Mesenchymal stem cell (in vitro differentiated cells and primary cell): ENCODE results near the gene NMT2. TPM values are rescaled to one million over a fixed set of nuclear protein-coding genes. Genes with fewer than 3 reads are reported as not detected.
A peak's percentile ranks its signal among the peaks of the same experiment; 100 is the strongest.

Experiments used
- DNase-seq: peaks from one replicate; pipeline ENCODE4 v3.0.0-alpha.2; 2013
- H2AFZ ChIP-seq: one replicate; pipeline ENCODE4 v1.6.1; 2013; ENCODE audit warnings: low read depth, mild to moderate bottlenecking, control low read depth, inconsistent platforms, low read length, moderate library complexity
- H2AK5ac ChIP-seq: 2 replicates; pipeline ENCODE4 v1.6.1; 2013; ENCODE audit warnings: low read length, moderate library complexity, mild to moderate bottlenecking, inconsistent platforms; ENCODE audit not compliant: severe bottlenecking
- H2BK120ac ChIP-seq: one replicate; pipeline ENCODE4 v1.6.1; 2013; ENCODE audit warnings: low read depth, mild to moderate bottlenecking, inconsistent platforms, low read length, moderate library complexity
- H2BK12ac ChIP-seq, 2 experiments: one replicate each; pipeline ENCODE4 v1.6.1; 2013; ENCODE audit warnings: inconsistent platforms in 2 of 2, low read length in 2 of 2, mild to moderate bottlenecking in 2 of 2, moderate library complexity in 2 of 2, control low read depth in 1 of 2
- H2BK15ac ChIP-seq: one replicate; pipeline ENCODE4 v1.6.1; 2013; ENCODE audit warnings: mild to moderate bottlenecking, low read depth, inconsistent platforms; ENCODE audit not compliant: poor library complexity, severe bottlenecking
- H2BK5ac ChIP-seq: 2 replicates; pipeline ENCODE4 v1.6.1; 2013; ENCODE audit warnings: low read depth, mild to moderate bottlenecking, low read length, control low read depth, inconsistent platforms; ENCODE audit not compliant: poor library complexity, severe bottlenecking
- H3K14ac ChIP-seq, 2 experiments: one replicate each; pipeline ENCODE4 v1.6.1; 2013; ENCODE audit warnings: inconsistent platforms in 2 of 2, low read length in 2 of 2, control low read depth in 1 of 2, mild to moderate bottlenecking in 1 of 2, moderate library complexity in 1 of 2
- H3K18ac ChIP-seq, 2 experiments: one replicate each; pipeline ENCODE4 v1.6.1; 2013; ENCODE audit warnings: inconsistent platforms in 2 of 2, low read length in 2 of 2, control low read depth in 1 of 2, low read depth in 1 of 2, mild to moderate bottlenecking in 1 of 2
- H3K23ac ChIP-seq, 2 experiments: one replicate each; pipeline ENCODE4 v1.6.1; 2013; ENCODE audit warnings: inconsistent platforms in 2 of 2, low read length in 2 of 2, mild to moderate bottlenecking in 2 of 2, moderate library complexity in 2 of 2, control low read depth in 1 of 2
- H3K27ac ChIP-seq: 2 replicates; pipeline ENCODE4 v1.5.1; 2013; ENCODE audit warnings: mild to moderate bottlenecking, moderate library complexity, low read length, control low read depth, inconsistent platforms; ENCODE audit not compliant: poor library complexity, severe bottlenecking
- H3K27me3 ChIP-seq, 2 experiments: 2 replicates each; pipeline versions ENCODE4 v1.6.1 to v1.7.0; 2013; ENCODE audit warnings: low read length in 2 of 2, mild to moderate bottlenecking in 2 of 2, moderate library complexity in 2 of 2, control low read depth in 1 of 2, inconsistent platforms in 1 of 2; ENCODE audit not compliant: control insufficient read depth in 1 of 2, insufficient read depth in 1 of 2
- H3K36me3 ChIP-seq, 2 experiments: 2 replicates each; pipeline versions ENCODE4 v1.6.1 to v1.7.0; 2013; ENCODE audit warnings: low read length in 2 of 2, control low read depth in 1 of 2, inconsistent platforms in 1 of 2, low read depth in 1 of 2, mild to moderate bottlenecking in 1 of 2; ENCODE audit not compliant: insufficient read depth in 2 of 2, control insufficient read depth in 1 of 2
- H3K4ac ChIP-seq, 2 experiments: one replicate each; pipeline ENCODE4 v1.6.1; 2013; ENCODE audit warnings: inconsistent platforms in 2 of 2, low read length in 2 of 2, mild to moderate bottlenecking in 2 of 2, moderate library complexity in 2 of 2, control low read depth in 1 of 2, low read depth in 1 of 2
- H3K4me1 ChIP-seq: 2 replicates; pipeline ENCODE4 v1.6.1; 2013; ENCODE audit warnings: low read depth, low read length, control low read depth; ENCODE audit not compliant: control insufficient read depth, insufficient read depth
- H3K4me2 ChIP-seq: 2 replicates; pipeline ENCODE4 v1.6.1; 2013; ENCODE audit warnings: low read length, mild to moderate bottlenecking, inconsistent platforms; ENCODE audit not compliant: poor library complexity, severe bottlenecking
- H3K4me3 ChIP-seq, 2 experiments: 2 replicates each; pipeline versions ENCODE4 v1.5.1 to v1.7.0; 2013; ENCODE audit warnings: low read length in 2 of 2, mild to moderate bottlenecking in 2 of 2, control low read depth in 1 of 2, low read depth in 1 of 2; ENCODE audit not compliant: insufficient read depth in 1 of 2
- H3K79me1 ChIP-seq: replicated peaks from 2 replicates; pipeline ENCODE4 v1.6.1; 2013; ENCODE audit warnings: mild to moderate bottlenecking, control low read depth, low read length, inconsistent platforms; ENCODE audit not compliant: poor library complexity, severe bottlenecking
- H3K9ac ChIP-seq: 2 replicates; pipeline ENCODE4 v1.7.0; 2013; ENCODE audit warnings: mild to moderate bottlenecking, low read length, moderate library complexity
- H3K9me3 ChIP-seq: 2 replicates; pipeline ENCODE4 v1.7.0; 2013; ENCODE audit warnings: mild to moderate bottlenecking, low read length; ENCODE audit not compliant: control insufficient read depth
- H4K8ac ChIP-seq: one replicate; pipeline ENCODE4 v1.6.1; 2013; ENCODE audit warnings: inconsistent platforms, mild to moderate bottlenecking, low read length, moderate library complexity
- H4K91ac ChIP-seq: one replicate; pipeline ENCODE4 v1.6.1; 2013; ENCODE audit warnings: mild to moderate bottlenecking, low read length, inconsistent platforms
- WGBS: methylation state at CpG from one replicate; pipeline ENCODE4 v1.1.7; 2013; ENCODE audit warnings: mixed read lengths; 5-methylcytosine and 5-hydroxymethylcytosine counted together
- polyA plus RNA-seq, 2 experiments: library from polyadenylated mRNA; stranded (reverse); fragments of 200-250 nt; gene quantifications; one replicate each; pipeline ENCODE4 v1.2.3, GENCODE V29; 2013

The NMT2 gene
- polyA plus RNA-seq (2013, experiment 1 of 2), result 14.5 TPM
- polyA plus RNA-seq (2013, experiment 2 of 2), result 14.9 TPM

DNA sequence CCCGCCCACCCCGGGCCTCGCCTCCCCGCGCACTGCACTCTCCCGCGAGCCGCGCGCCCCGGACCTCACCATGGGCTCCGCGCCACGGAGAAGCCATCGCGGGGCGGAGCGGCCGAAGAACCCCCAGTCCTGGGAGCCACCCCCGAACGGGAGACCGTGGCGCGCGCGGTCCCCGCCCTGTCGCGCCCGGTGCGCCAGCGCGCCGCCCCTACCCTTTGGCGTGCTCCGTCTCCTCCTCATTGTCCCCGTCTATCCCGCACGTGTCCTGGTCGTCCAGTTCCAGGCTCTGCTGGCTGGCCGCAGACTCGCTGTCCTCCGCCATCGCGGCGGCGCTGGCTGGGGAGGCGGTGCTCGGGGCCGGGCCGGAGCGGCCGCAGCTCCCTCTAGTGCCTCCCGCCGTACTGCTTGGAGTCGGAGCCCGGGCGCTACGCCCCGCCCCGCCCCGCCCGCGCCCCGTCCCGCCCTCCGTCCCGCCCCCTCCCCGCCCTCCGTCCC, at the start of gene NMT2:
Gene NMT2 (minus strand): TSS at position 403 of the 495 bp plus-strand sequence. CDS start 81 bp downstream, at position 322.
- peak; percentile 87 for DNase-seq
- peak within 1 kb of the TSS; percentile 84 for H2BK5ac ChIP-seq
- WGBS, result 0% methylated on average over 27 of the region's 70 CpGs
- H3K4me3 ChIP-seq, result peak within 1 kb of the TSS; percentile 94 to 99
- H3K27me3 ChIP-seq, result no peaks in the 10 kb centered on the region
- peak within 1 kb of the TSS; percentile 90 for H3K9ac ChIP-seq
- H3K9me3 ChIP-seq, result no peaks in the 10 kb centered on the region
- peak within 1 kb of the TSS; percentile 49 for H2BK120ac ChIP-seq
- H4K91ac ChIP-seq, result peak within 1 kb of the TSS; percentile 90
- H2AK5ac ChIP-seq, result peak within 1 kb of the TSS; percentile 9
- peak within 1 kb of the TSS; percentile 57 to 98 for H3K14ac ChIP-seq
- H3K4me1 ChIP-seq, result peaks cover 5% of the 10 kb centered on the region
- peak within 1 kb of the TSS; percentile 97 for H2AFZ ChIP-seq
- H3K18ac ChIP-seq, result peak within 1 kb of the TSS; percentile 89 to 90
- peak within 1 kb of the TSS in 1 of 2 experiments; percentile 98 for H2BK12ac ChIP-seq
- H3K23ac ChIP-seq, result peak within 1 kb of the TSS; percentile 3 to 90
- no peaks in the 10 kb centered on the region for H3K79me1 ChIP-seq
- no peaks in the 10 kb centered on the region for H3K36me3 ChIP-seq
- peak within 1 kb of the TSS; percentile 58 for H3K27ac ChIP-seq
- H2BK15ac ChIP-seq, result peak within 1 kb of the TSS; percentile 69
- peak within 1 kb of the TSS; percentile 88 for H4K8ac ChIP-seq
- peak within 1 kb of the TSS; percentile 19 to 75 for H3K4ac ChIP-seq
- H3K4me2 ChIP-seq, result peak within 1 kb of the TSS; percentile 88

DNA sequence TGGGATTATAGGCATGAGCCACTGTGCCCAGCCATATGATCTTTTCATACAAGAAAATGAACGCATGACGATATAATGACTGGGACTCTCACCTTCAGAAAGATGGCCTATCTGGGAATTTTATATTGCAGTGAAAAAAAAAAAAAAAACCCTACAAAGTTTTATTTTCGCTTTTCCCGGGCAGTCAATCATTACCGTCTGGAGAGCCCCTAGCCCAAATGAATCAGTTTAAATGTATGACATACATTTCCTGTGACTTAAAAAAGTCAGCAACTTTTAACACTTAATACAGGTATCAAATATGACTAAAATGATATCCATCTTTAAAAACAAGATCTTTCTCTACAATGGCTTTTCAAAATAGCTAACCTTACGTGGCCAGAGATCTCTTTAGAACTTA, 48.2 kb upstream of the NMT2 start:
- Histone ChIP-seq H3K79me1 (peaks cover 15% of the 10 kb centered on the region), H3K23ac (no peak overlapping the region), H2BK15ac (no peak overlapping the region), H3K27ac (no peak overlapping the region), H3K9me3 (no peaks in the 10 kb centered on the region), H4K8ac (no peak overlapping the region), H2BK5ac (no peak overlapping the region), H2AK5ac (no peak overlapping the region), H3K14ac (no peak overlapping the region), H3K27me3 (no peaks in the 10 kb centered on the region), H3K4me3 (no peak overlapping the region), H3K18ac (no peak overlapping the region), H2AFZ (no peak overlapping the region), H3K9ac (no peak overlapping the region), H4K91ac (no peak overlapping the region), H3K4me2 (no peak overlapping the region), H2BK12ac (no peak overlapping the region), H3K4ac (no peak overlapping the region), H3K36me3 (peaks cover 23 to 30% of the 10 kb centered on the region in 2 experiments), H3K4me1 (no peaks in the 10 kb centered on the region), H2BK120ac (no peak overlapping the region)
- WGBS, result 90% methylated on average over 4 of the region's 6 CpGs
- DNase-seq, result no peak

DNA sequence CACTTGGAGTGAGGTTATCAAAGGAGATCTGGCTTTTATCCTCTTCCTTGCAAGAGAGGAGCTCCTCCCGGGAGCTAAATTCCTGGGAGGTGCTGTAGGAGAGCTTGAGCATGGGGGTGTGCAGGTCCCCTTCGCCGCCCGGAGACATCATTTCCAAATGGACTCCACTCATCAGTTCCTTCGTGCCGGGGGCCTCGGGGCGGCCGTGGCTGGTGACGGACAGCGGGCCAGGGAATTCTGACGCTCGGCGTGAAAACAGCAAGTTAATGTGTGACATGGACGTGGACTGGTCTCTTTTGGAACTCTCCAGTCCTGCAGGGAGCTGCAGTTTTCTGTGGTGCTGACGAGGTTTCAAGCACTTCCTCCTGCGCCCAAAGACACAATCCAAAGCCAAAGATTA, 45.7 kb upstream of the NMT2 start:
- Histone ChIP-seq H4K91ac (no peak overlapping the region), H3K4me3 (no peak overlapping the region), H3K18ac (no peak overlapping the region), H2BK12ac (no peak overlapping the region), H3K4me2 (no peak overlapping the region), H2AK5ac (no peak overlapping the region), H3K14ac (no peak overlapping the region), H3K27me3 (no peaks in the 10 kb centered on the region), H3K27ac (no peak overlapping the region), H3K36me3 (peaks cover 23 to 34% of the 10 kb centered on the region in 2 experiments), H2BK120ac (no peak overlapping the region), H2AFZ (no peak overlapping the region), H3K23ac (no peak overlapping the region), H2BK5ac (no peak overlapping the region), H3K4ac (no peak overlapping the region), H3K79me1 (peaks cover 23% of the 10 kb centered on the region), H3K9ac (no peak overlapping the region), H3K4me1 (peaks cover 6% of the 10 kb centered on the region), H4K8ac (no peak overlapping the region), H3K9me3 (no peaks in the 10 kb centered on the region), H2BK15ac (no peak overlapping the region)
- WGBS, result 96% methylated on average over 17 of the region's 17 CpGs
- DNase-seq, result no peak

DNA sequence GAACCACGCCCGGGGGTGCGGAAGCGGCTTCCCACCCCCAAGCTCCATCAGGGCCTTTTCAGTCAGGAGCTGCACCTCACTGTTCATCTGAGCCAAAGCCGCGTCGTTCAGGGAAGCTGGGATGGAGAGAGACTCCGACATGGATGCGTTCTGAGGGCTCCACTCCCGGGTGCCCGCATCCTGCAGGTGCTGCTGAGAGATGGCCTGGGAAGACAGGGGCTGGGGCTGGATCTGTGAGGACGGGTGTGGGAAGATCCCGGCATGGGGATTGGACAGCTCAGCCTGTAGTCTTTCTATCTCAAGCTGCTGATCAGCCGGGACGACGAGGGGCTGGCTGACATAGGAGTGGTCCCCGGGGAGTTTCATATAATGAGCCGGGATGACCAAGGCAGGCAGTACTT, 45.0 kb upstream of the NMT2 start:
- Histone ChIP-seq H3K9ac (no peak overlapping the region), H4K8ac (no peak overlapping the region), H2BK15ac (no peak overlapping the region), H3K4me3 (no peak overlapping the region), H3K18ac (no peak overlapping the region), H3K36me3 (peaks cover 19 to 29% of the 10 kb centered on the region in 2 experiments), H3K4me2 (no peak overlapping the region), H2BK12ac (no peak overlapping the region), H3K23ac (no peak overlapping the region), H3K14ac (no peak overlapping the region), H2BK5ac (no peak overlapping the region), H3K27me3 (no peaks in the 10 kb centered on the region), H3K4me1 (peaks cover 6% of the 10 kb centered on the region), H2AFZ (no peak overlapping the region), H2BK120ac (no peak overlapping the region), H3K9me3 (no peaks in the 10 kb centered on the region), H3K4ac (no peak overlapping the region), H2AK5ac (no peak overlapping the region), H3K79me1 (peaks cover 23% of the 10 kb centered on the region), H3K27ac (no peak overlapping the region), H4K91ac (no peak overlapping the region)
- WGBS, result 97% methylated on average over 18 of the region's 18 CpGs
- no peak for DNase-seq
